ENCODE results near the gene GPRC5C. TPM values are rescaled to one million over a fixed set of nuclear protein-coding genes. Genes with fewer than 3 reads are reported as not detected.

GPRC5C gene
- total RNA-seq, 1 donor from 2014 or later: 56.4 TPM

DNA sequence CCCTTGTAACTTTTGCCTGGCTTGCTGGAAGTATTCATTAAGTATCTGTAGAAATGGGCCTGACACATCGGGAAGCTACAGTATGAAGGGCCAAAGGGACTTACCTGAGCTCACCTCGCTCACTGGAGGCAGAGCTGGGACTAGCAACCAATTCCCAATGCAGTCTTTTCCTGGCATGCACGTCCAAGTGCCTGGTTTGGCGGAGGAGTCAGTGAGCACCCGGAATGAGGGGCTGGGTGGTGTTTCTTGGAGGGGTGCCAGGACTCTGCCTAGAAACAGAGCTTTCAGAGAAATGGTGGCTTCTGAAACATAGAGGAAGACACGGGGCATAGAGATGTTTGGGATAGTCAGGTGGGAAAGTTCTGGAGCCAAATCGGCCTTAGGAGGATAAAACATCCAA, 18.4 kb upstream of the GPRC5C start:
- Mint-ChIP-seq H3K27ac (ENCODE audit: unreplicated experiment) (no peak overlapping the region), H3K27me3 (ENCODE audit: unreplicated experiment) (no peaks in the 10 kb centered on the region), H3K4me1 (ENCODE audit: unreplicated experiment) (peaks cover 6% of the 10 kb centered on the region), H3K36me3 (ENCODE audit: unreplicated experiment) (no peaks in the 10 kb centered on the region), H3K9me3 (ENCODE audit: unreplicated experiment) (peaks cover 5% of the 10 kb centered on the region), H3K4me3 (ENCODE audit: unreplicated experiment) (no peak overlapping the region)
- no peak for DNase-seq (ENCODE audit: extremely low spot score, unreplicated experiment)
- TF ChIP-seq, protein P1, sequence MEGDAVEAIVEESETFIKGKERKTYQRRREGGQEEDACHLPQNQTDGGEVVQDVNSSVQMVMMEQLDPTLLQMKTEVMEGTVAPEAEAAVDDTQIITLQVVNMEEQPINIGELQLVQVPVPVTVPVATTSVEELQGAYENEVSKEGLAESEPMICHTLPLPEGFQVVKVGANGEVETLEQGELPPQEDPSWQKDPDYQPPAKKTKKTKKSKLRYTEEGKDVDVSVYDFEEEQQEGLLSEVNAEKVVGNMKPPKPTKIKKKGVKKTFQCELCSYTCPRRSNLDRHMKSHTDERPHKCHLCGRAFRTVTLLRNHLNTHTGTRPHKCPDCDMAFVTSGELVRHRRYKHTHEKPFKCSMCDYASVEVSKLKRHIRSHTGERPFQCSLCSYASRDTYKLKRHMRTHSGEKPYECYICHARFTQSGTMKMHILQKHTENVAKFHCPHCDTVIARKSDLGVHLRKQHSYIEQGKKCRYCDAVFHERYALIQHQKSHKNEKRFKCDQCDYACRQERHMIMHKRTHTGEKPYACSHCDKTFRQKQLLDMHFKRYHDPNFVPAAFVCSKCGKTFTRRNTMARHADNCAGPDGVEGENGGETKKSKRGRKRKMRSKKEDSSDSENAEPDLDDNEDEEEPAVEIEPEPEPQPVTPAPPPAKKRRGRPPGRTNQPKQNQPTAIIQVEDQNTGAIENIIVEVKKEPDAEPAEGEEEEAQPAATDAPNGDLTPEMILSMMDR (IDR thresholded peaks at IDR 0.05): no peak

- H3K4me1 Mint-ChIP-seq (ENCODE audit: unreplicated experiment): peaks cover 6% of the 10 kb centered on the region
- H3K27ac Mint-ChIP-seq (ENCODE audit: unreplicated experiment): no peak overlapping the region
- no peak for DNase-seq (ENCODE audit: extremely low spot score, unreplicated experiment)
- no peaks in the 10 kb centered on the region for H3K36me3 Mint-ChIP-seq (ENCODE audit: unreplicated experiment)
- H3K4me3 Mint-ChIP-seq (ENCODE audit: unreplicated experiment): no peak overlapping the region
- H3K9me3 Mint-ChIP-seq (ENCODE audit: unreplicated experiment): peaks cover 5% of the 10 kb centered on the region
- TF ChIP-seq, protein P1 (IDR thresholded peaks at IDR 0.05): no peak
- H3K27me3 Mint-ChIP-seq (ENCODE audit: unreplicated experiment): no peaks in the 10 kb centered on the region
Observed at GRCh38 chr17:74414510-74414909, 17.4 kb upstream of the GPRC5C start.

- Mint-ChIP-seq H3K4me1 (ENCODE audit: unreplicated experiment) (peaks cover 6% of the 10 kb centered on the region), H3K4me3 (ENCODE audit: unreplicated experiment) (no peak overlapping the region), H3K27ac (ENCODE audit: unreplicated experiment) (no peak overlapping the region), H3K9me3 (ENCODE audit: unreplicated experiment) (peaks cover under 1% of the 10 kb centered on the region), H3K36me3 (ENCODE audit: unreplicated experiment) (no peaks in the 10 kb centered on the region), H3K27me3 (ENCODE audit: unreplicated experiment) (no peaks in the 10 kb centered on the region)
- TF ChIP-seq, protein P1 (IDR thresholded peaks at IDR 0.05): no peak
- DNase-seq (ENCODE audit: extremely low spot score, unreplicated experiment): no peak
Observed at GRCh38 chr17:74415608-74416396, 16.1 kb upstream of the GPRC5C start.

DNA sequence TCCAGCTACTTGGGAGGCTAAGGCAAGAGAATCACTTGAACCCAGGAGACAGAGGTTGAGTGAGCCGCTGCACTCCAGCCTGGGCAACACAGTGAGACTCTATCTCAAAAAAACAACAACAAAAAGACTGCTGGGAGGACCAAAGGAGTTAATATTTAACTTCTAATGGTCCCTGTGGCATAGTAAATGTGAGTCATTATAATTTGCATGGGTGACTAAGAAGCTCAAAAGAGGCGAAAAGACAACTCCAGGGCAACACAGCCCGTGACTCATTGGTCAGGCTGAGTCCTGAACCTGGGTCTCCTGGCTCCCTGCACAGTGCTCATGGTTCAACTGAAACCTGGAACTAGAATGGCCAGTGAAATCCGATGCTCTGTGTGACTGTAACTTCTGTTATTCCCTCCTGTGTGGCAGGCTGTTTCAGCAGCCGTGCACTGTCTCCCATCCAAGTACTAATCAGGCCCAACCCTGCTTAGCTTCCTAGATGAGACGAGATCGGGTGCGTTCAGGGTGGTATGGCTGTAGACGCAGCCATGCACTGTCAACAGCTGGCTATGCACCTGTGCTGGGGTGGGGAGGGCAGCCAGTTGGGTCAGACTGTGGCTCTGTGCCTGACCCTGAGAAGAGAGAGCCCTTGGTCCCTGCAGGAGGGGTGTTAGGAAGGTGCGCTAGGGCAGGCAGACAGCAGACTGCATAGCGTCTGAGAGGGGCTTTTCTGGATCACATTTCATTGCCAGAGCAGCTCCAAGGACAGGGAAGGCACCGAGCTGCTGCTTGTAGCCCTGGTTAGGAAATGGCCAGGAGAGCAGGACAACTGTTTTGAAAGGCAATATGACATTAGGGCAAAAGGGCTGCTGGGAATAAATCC, 14.5 kb upstream of the GPRC5C start:
- H3K27ac Mint-ChIP-seq (ENCODE audit: unreplicated experiment): no peak overlapping the region
- no peaks in the 10 kb centered on the region for H3K9me3 Mint-ChIP-seq (ENCODE audit: unreplicated experiment)
- H3K36me3 Mint-ChIP-seq (ENCODE audit: unreplicated experiment): no peaks in the 10 kb centered on the region
- TF ChIP-seq, protein P1 (IDR thresholded peaks at IDR 0.05): no peak
- H3K27me3 Mint-ChIP-seq (ENCODE audit: unreplicated experiment): peaks cover 4% of the 10 kb centered on the region
- DNase-seq (ENCODE audit: extremely low spot score, unreplicated experiment): no peak
- no peak overlapping the region for H3K4me3 Mint-ChIP-seq (ENCODE audit: unreplicated experiment)
- peaks cover 6% of the 10 kb centered on the region for H3K4me1 Mint-ChIP-seq (ENCODE audit: unreplicated experiment)

DNA sequence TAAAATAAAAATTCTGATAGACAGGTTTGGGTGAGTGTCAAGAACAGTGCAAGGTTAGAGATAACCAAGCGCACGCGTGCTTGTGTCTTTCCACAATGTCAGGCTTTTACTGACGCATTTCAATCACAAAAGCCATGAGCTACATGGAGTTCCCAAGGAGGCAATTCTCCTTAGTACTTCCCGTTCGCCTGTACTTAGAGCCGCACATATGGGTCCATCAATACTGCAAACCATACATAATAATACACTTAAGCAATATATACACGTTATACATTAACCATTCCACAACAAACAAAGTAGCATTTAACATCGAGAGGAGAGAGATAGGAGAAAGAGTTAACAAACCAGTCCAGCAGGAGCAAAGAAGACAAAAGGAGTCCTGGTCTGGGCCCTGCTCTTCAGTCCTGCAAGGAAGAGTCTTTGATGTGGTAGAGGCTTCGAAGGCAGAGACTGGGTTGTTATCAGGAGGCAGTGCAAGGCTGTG, 11.9 kb upstream of the GPRC5C start:
- peaks cover 6% of the 10 kb centered on the region for H3K27me3 Mint-ChIP-seq (ENCODE audit: unreplicated experiment)
- no peak overlapping the region for H3K4me3 Mint-ChIP-seq (ENCODE audit: unreplicated experiment)
- TF ChIP-seq, protein P1 (IDR thresholded peaks at IDR 0.05): no peak
- no peak overlapping the region for H3K27ac Mint-ChIP-seq (ENCODE audit: unreplicated experiment)
- no peak for DNase-seq (ENCODE audit: extremely low spot score, unreplicated experiment)
- H3K36me3 Mint-ChIP-seq (ENCODE audit: unreplicated experiment): no peaks in the 10 kb centered on the region
- H3K9me3 Mint-ChIP-seq (ENCODE audit: unreplicated experiment): no peaks in the 10 kb centered on the region
- H3K4me1 Mint-ChIP-seq (ENCODE audit: unreplicated experiment): peaks cover 6% of the 10 kb centered on the region
